ENCODE data around the gene PDE6B. TPM values are rescaled to one million over a fixed set of nuclear protein-coding genes. Genes with fewer than 3 reads are reported as not detected.

The PDE6B gene
- total RNA-seq, 2 experiments from 2014 or later, result 11.4 to 12.4 TPM

- ATAC-seq (ENCODE audit: poor library complexity) (no peak), DNase-seq (peak in 1 of 14 experiments; percentile 1)
- TF ChIP-seq, protein P1, sequence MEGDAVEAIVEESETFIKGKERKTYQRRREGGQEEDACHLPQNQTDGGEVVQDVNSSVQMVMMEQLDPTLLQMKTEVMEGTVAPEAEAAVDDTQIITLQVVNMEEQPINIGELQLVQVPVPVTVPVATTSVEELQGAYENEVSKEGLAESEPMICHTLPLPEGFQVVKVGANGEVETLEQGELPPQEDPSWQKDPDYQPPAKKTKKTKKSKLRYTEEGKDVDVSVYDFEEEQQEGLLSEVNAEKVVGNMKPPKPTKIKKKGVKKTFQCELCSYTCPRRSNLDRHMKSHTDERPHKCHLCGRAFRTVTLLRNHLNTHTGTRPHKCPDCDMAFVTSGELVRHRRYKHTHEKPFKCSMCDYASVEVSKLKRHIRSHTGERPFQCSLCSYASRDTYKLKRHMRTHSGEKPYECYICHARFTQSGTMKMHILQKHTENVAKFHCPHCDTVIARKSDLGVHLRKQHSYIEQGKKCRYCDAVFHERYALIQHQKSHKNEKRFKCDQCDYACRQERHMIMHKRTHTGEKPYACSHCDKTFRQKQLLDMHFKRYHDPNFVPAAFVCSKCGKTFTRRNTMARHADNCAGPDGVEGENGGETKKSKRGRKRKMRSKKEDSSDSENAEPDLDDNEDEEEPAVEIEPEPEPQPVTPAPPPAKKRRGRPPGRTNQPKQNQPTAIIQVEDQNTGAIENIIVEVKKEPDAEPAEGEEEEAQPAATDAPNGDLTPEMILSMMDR (IDR thresholded peaks at IDR 0.05), result no peak
- H3K36me3 Mint-ChIP-seq (ENCODE audit: low read depth), result peaks cover 5% of the 10 kb centered on the region
- Histone ChIP-seq H3K9me3 (ENCODE audit: control insufficient read depth in 1 of 2, insufficient read depth in 1 of 2, low read length in 2 of 2) (no peaks in the 10 kb centered on the region), H3K27ac (ENCODE audit: low read depth in 1 of 2, low read length in 2 of 2) (no peak overlapping the region), H3K4me1 (ENCODE audit: insufficient read depth, low read length) (peaks cover 4% of the 10 kb centered on the region), H3K36me3 (ENCODE audit: insufficient read depth, low read length) (no peaks in the 10 kb centered on the region), H3K4me3 (ENCODE audit: low read length) (no peak overlapping the region), H3K27me3 (ENCODE audit: control insufficient read depth in 1 of 2, insufficient read depth in 2 of 2, low read length in 2 of 2) (no peaks in the 10 kb centered on the region)
- H3K9me3 Mint-ChIP-seq, result no peaks in the 10 kb centered on the region
- H3K27me3 Mint-ChIP-seq, result no peaks in the 10 kb centered on the region
- CTCF ChIA-PET, result no interaction called here
- intact Hi-C loops (cut with DNase I, micrococcal nuclease), result no loop called here
- POLR2A ChIA-PET, result no interaction called here
- no peaks in the 10 kb centered on the region for H3K4me1 Mint-ChIP-seq (ENCODE audit: low read depth)
- H3K4me3 Mint-ChIP-seq, result no peak overlapping the region
- no peak overlapping the region for H3K27ac Mint-ChIP-seq
Measured at GRCh38 chr4:657834-658667, 32.7 kb downstream of the PDE6B start.

DNA sequence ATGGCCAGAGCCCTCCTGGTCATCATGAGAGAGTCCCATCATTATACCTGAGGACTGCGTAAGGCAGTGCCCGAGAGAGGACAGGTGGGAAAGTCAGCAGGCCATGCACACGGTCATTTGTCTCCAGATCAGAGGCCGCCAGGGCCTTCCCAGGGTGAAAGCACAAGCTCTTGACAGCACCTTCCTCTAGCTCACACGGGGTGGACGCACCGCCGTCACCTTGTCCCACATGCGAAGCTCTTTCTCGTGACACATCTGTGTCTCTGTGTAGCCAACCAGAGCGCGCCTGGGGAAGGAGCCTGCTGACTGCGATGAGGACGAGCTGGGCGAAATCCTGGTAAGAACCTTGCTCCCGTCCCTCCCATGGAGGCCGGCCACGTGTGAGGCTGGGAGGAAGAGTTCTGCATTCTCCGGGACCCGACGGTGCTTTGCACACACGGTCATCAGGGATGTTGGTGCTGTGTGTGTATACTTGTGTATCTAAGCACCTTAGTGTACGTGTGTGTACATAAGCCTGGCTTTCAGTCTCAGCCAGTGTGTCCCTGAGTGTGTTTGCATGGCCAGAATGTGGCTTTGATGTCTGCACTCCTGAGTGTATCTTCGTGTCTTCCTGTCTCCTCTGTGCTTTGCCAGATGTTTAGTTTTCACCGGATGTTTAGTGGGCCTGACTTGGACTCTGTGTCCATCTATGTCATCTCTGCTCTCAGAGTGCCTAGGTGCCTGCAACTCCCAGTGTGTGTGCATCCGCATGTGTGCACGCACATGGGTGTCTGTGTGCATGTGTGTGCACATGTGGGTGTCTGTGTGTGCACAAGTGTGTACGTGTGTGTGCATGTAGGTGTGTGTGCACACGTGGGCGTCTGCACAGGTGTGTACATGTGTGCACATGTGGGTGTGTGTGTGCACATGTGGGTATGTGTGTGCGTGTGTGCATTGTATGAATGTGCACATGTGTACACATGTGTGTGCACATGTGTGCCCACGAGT is 33.6 kb downstream of the PDE6B start:
- Mint-ChIP-seq H3K27me3 (no peaks in the 10 kb centered on the region), H3K9me3 (no peaks in the 10 kb centered on the region), H3K4me3 (peak overlapping the region; percentile 34), H3K36me3 (ENCODE audit: low read depth) (peaks cover 5% of the 10 kb centered on the region), H3K4me1 (ENCODE audit: low read depth) (peaks cover under 1% of the 10 kb centered on the region), H3K27ac (no peak overlapping the region)
- Histone ChIP-seq H3K27me3 (ENCODE audit: control insufficient read depth in 1 of 2, insufficient read depth in 2 of 2, low read length in 2 of 2) (no peaks in the 10 kb centered on the region), H3K9me3 (ENCODE audit: control insufficient read depth in 1 of 2, insufficient read depth in 1 of 2, low read length in 2 of 2) (no peaks in the 10 kb centered on the region), H3K36me3 (ENCODE audit: insufficient read depth, low read length) (no peaks in the 10 kb centered on the region), H3K4me1 (ENCODE audit: insufficient read depth, low read length) (peaks cover 9% of the 10 kb centered on the region), H3K27ac (ENCODE audit: low read depth in 1 of 2, low read length in 2 of 2) (no peak overlapping the region), H3K4me3 (ENCODE audit: low read length) (no peak overlapping the region)
- CTCF ChIA-PET, result no interaction called here
- intact Hi-C loops (cut with DNase I, micrococcal nuclease), result no loop called here
- POLR2A ChIA-PET, result no interaction called here
- no peak for DNase-seq
- TF ChIP-seq, protein P1 (IDR thresholded peaks at IDR 0.05), result no peak
- ATAC-seq (ENCODE audit: poor library complexity), result no peak

DNA sequence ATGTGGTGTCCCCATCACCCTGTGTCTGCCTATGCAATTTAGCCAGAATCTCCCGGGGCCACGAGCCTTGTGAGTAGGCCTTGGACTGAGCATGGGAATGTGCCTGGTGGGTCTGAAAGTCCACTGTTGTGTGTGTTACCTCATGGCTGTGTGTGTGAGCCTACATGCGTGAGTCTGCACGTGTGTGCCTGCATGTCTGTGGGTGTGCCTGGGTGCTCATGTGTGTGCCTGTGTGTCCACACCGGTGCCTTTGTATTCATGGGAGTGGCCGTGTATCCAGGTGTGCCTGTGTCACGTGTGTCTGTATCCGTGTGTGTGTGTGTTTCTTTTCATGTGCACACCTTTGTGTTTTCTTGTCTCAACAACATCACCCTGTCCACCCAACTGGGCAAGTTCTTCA is 34.5 kb downstream of the PDE6B start:
- no peaks in the 10 kb centered on the region for H3K36me3 ChIP-seq (ENCODE audit: insufficient read depth, low read length)
- POLR2A ChIA-PET, result no interaction called here
- no peak overlapping the region for H3K4me3 ChIP-seq (ENCODE audit: low read length)
- Mint-ChIP-seq H3K27ac (no peak overlapping the region), H3K4me3 (peak overlapping the region; percentile 50), H3K27me3 (no peaks in the 10 kb centered on the region), H3K36me3 (ENCODE audit: low read depth) (peaks cover 5% of the 10 kb centered on the region), H3K4me1 (ENCODE audit: low read depth) (peaks cover 9% of the 10 kb centered on the region), H3K9me3 (no peaks in the 10 kb centered on the region)
- TF ChIP-seq, protein P1 (IDR thresholded peaks at IDR 0.05), result no peak
- peak in 1 of 14 experiments; percentile 2 for DNase-seq
- H3K4me1 ChIP-seq (ENCODE audit: insufficient read depth, low read length), result peaks cover 18% of the 10 kb centered on the region
- H3K9me3 ChIP-seq (ENCODE audit: control insufficient read depth in 1 of 2, insufficient read depth in 1 of 2, low read length in 2 of 2), result no peaks in the 10 kb centered on the region
- intact Hi-C loops (cut with DNase I, micrococcal nuclease), result loop anchor here (5.0 kb wide), 3 partner anchors 122 to 323 kb away; partner anchors contain the start of genes PIGG (in 1 of the 2), ZNF141 (in 1 of the 2) and ZNF721 (in 1 of the 2)
- H3K27ac ChIP-seq (ENCODE audit: low read depth in 1 of 2, low read length in 2 of 2), result no peak overlapping the region
- H3K27me3 ChIP-seq (ENCODE audit: control insufficient read depth in 1 of 2, insufficient read depth in 2 of 2, low read length in 2 of 2), result no peaks in the 10 kb centered on the region
- CTCF ChIA-PET, result no interaction called here
- no peak for ATAC-seq (ENCODE audit: poor library complexity)

Data from CD4-positive, alpha-beta T cell (primary cell).